ENCODE results near the gene SNTG2.

The SNTG2 gene

GRCh38 chr2:1393321-1393720 lies 442.7 kb downstream of the SNTG2 start:
- Histone ChIP-seq H3K36me3 (ENCODE audit: control insufficient read depth, low read length) (no peaks in the 10 kb centered on the region), H3F3A (ENCODE audit: control insufficient read depth, insufficient read depth) (no peaks in the 10 kb centered on the region), H3K27me3 (ENCODE audit: control insufficient read depth, low read length) (no peaks in the 10 kb centered on the region), H3K27ac (ENCODE audit: low read depth, low read length) (no peak overlapping the region), H3K9me2 (replicated peaks; ENCODE audit: control insufficient read depth, low read length) (no peaks in the 10 kb centered on the region), H3K79me2 (ENCODE audit: control insufficient read depth, low read length) (no peaks in the 10 kb centered on the region), H3K9me3 (ENCODE audit: control insufficient read depth, insufficient read depth, low read length) (no peaks in the 10 kb centered on the region), H3K4me3 (ENCODE audit: low read length) (no peak overlapping the region), H4K20me1 (ENCODE audit: control insufficient read depth, insufficient read depth, low read depth, low read length) (no peaks in the 10 kb centered on the region), H3K4me1 (ENCODE audit: control insufficient read depth, low read length) (no peaks in the 10 kb centered on the region), H3K4me2 (ENCODE audit: low read length) (no peak overlapping the region)
- TF ChIP-seq EZH2phosphoT487 (IDR thresholded peaks at IDR 0.05; ENCODE audit: borderline replicate concordance, low read length) (no peak), CTCF (IDR thresholded peaks at IDR 0.05; ENCODE audit: low read depth, low read length, poor library complexity, severe bottlenecking) (no peak)

GRCh38 chr2:1394709-1395408 lies 444.2 kb downstream of the SNTG2 start:
- no peaks in the 10 kb centered on the region for H3K27me3 ChIP-seq (ENCODE audit: control insufficient read depth, low read length)
- H3K9me3 ChIP-seq (ENCODE audit: control insufficient read depth, insufficient read depth, low read length) = no peaks in the 10 kb centered on the region
- no peak overlapping the region for H3K4me2 ChIP-seq (ENCODE audit: low read length)
- H3K79me2 ChIP-seq (ENCODE audit: control insufficient read depth, low read length) = no peaks in the 10 kb centered on the region
- H3K9me2 ChIP-seq (replicated peaks; ENCODE audit: control insufficient read depth, low read length) = no peaks in the 10 kb centered on the region
- no peak overlapping the region for H3K27ac ChIP-seq (ENCODE audit: low read depth, low read length)
- no peaks in the 10 kb centered on the region for H3K36me3 ChIP-seq (ENCODE audit: control insufficient read depth, low read length)
- no peak overlapping the region for H3K4me3 ChIP-seq (ENCODE audit: low read length)
- H3K4me1 ChIP-seq (ENCODE audit: control insufficient read depth, low read length) = peaks cover 12% of the 10 kb centered on the region
- TF ChIP-seq EZH2phosphoT487 (IDR thresholded peaks at IDR 0.05; ENCODE audit: borderline replicate concordance, low read length) = no peak
- TF ChIP-seq CTCF (IDR thresholded peaks at IDR 0.05; ENCODE audit: low read depth, low read length, poor library complexity, severe bottlenecking) = no peak
- no peaks in the 10 kb centered on the region for H3F3A ChIP-seq (ENCODE audit: control insufficient read depth, insufficient read depth)
- no peaks in the 10 kb centered on the region for H4K20me1 ChIP-seq (ENCODE audit: control insufficient read depth, insufficient read depth, low read depth, low read length)

- H3K9me2 ChIP-seq (replicated peaks; ENCODE audit: control insufficient read depth, low read length) = no peaks in the 10 kb centered on the region
- H4K20me1 ChIP-seq (ENCODE audit: control insufficient read depth, insufficient read depth, low read depth, low read length) = no peaks in the 10 kb centered on the region
- H3K27ac ChIP-seq (ENCODE audit: low read depth, low read length) = no peak overlapping the region
- no peaks in the 10 kb centered on the region for H3K79me2 ChIP-seq (ENCODE audit: control insufficient read depth, low read length)
- H3K27me3 ChIP-seq (ENCODE audit: control insufficient read depth, low read length) = no peaks in the 10 kb centered on the region
- TF ChIP-seq EZH2phosphoT487 (IDR thresholded peaks at IDR 0.05; ENCODE audit: borderline replicate concordance, low read length) (no peak), CTCF (IDR thresholded peaks at IDR 0.05; ENCODE audit: low read depth, low read length, poor library complexity, severe bottlenecking) (no peak)
- H3K4me2 ChIP-seq (ENCODE audit: low read length) = no peak overlapping the region
- no peaks in the 10 kb centered on the region for H3K9me3 ChIP-seq (ENCODE audit: control insufficient read depth, insufficient read depth, low read length)
- H3K36me3 ChIP-seq (ENCODE audit: control insufficient read depth, low read length) = no peaks in the 10 kb centered on the region
- peaks cover 27% of the 10 kb centered on the region for H3K4me1 ChIP-seq (ENCODE audit: control insufficient read depth, low read length)
- no peak overlapping the region for H3K4me3 ChIP-seq (ENCODE audit: low read length)
- no peaks in the 10 kb centered on the region for H3F3A ChIP-seq (ENCODE audit: control insufficient read depth, insufficient read depth)
Measured at GRCh38 chr2:1397350-1397749, 446.7 kb downstream of the SNTG2 start.

All from DOHH2 (cell line).